ENCODE measurements around the gene ISLR2. TPM values are rescaled to one million over a fixed set of nuclear protein-coding genes. Genes with fewer than 3 reads are reported as not detected.

ISLR2 gene
- total RNA-seq, 1 experiment from 2014 or later: 8.9 TPM

GRCh38 chr15:74131628-74132413, 1.4 kb downstream of the ISLR2 start:
- no peak for DNase-seq (ENCODE audit: low spot score)
- Mint-ChIP-seq H3K4me1 (peaks cover 61% of the 10 kb centered on the region), H3K9me3 (no peaks in the 10 kb centered on the region), H3K27me3 (ENCODE audit: low read depth) (peaks cover 99% of the 10 kb centered on the region), H3K27ac (no peak overlapping the region), H3K36me3 (no peaks in the 10 kb centered on the region; the same call in 1 of the 2 replicates), H3K4me3 (peak overlapping the region; percentile 73)
- POLR2A ChIA-PET: interaction anchor here (1.3 kb wide), 1 partner anchor 44 kb away, joined by 3 read pairs; no protein-coding TSS in a partner anchor
- no peak for TF ChIP-seq ZNF671 (CRISPR knock-in tag; IDR thresholded peaks at IDR 0.05)
- no peak for TF ChIP-seq AR (CRISPR knock-in tag; IDR thresholded peaks at IDR 0.05)
- no peak for TF ChIP-seq RELA (CRISPR knock-in tag; IDR thresholded peaks at IDR 0.05; ENCODE audit: borderline replicate concordance)
- ATAC-seq: no peak
- CTCF ChIA-PET: interaction anchor here (0.6 to 4.1 kb wide), 8 partner anchors 9 to 401 kb away, joined by 3 to 52 read pairs (median 6); no protein-coding TSS in a partner anchor

- no peak for ATAC-seq
- Mint-ChIP-seq H3K27me3 (ENCODE audit: low read depth) (peaks cover 99% of the 10 kb centered on the region), H3K36me3 (no peaks in the 10 kb centered on the region; the same call in 1 of the 2 replicates), H3K4me1 (peaks cover 61% of the 10 kb centered on the region), H3K27ac (no peak overlapping the region), H3K9me3 (no peaks in the 10 kb centered on the region), H3K4me3 (peak overlapping the region; percentile 61)
- ChIA-PET CTCF (interaction anchor here (0.6 to 4.1 kb wide), 7 partner anchors 11 to 399 kb away, joined by 3 to 52 read pairs (median 6); no protein-coding TSS in a partner anchor), POLR2A (interaction anchor here (1.3 kb wide), 1 partner anchor 43 kb away, joined by 3 read pairs; no protein-coding TSS in a partner anchor)
- DNase-seq (ENCODE audit: low spot score): peak; percentile 64
- TF ChIP-seq STAT6 (CRISPR knock-in tag; conservative IDR thresholded peaks at IDR 0.05; ENCODE audit: low read depth): no peak
- TF ChIP-seq NR3C1 (CRISPR knock-in tag; conservative IDR thresholded peaks at IDR 0.05; ENCODE audit: low read depth): peak; percentile 84; the same call in 1 of the 2 replicates
- TF ChIP-seq USF2 (CRISPR knock-in tag; IDR thresholded peaks at IDR 0.05): 0 out of 2 replicates have a peak, but pooled peaks have one; percentile 4
- no peak for TF ChIP-seq ZNF232 (CRISPR knock-in tag; IDR thresholded peaks at IDR 0.05)
- TF ChIP-seq CREB1 (CRISPR knock-in tag; IDR thresholded peaks at IDR 0.05): peak; percentile 56; the same call in 1 of the 2 replicates
- TF ChIP-seq RELA (CRISPR knock-in tag; IDR thresholded peaks at IDR 0.05; ENCODE audit: borderline replicate concordance): peak; percentile 28; the same call in 1 of the 2 replicates
- TF ChIP-seq TCF7 (CRISPR knock-in tag; IDR thresholded peaks at IDR 0.05; ENCODE audit: low read depth): peak; percentile 11; the same call in 1 of the 2 replicates
- peak; percentile 70; the same call in 1 of the 2 replicates for TF ChIP-seq TP53 (CRISPR knock-in tag; IDR thresholded peaks at IDR 0.05)
- TF ChIP-seq HMGXB4 (CRISPR knock-in tag; IDR thresholded peaks at IDR 0.05): peak; percentile 67; the same call in 1 of the 2 replicates
- no peak for TF ChIP-seq ZNF416 (CRISPR knock-in tag; IDR thresholded peaks at IDR 0.05)
- TF ChIP-seq NFATC4 (CRISPR knock-in tag; IDR thresholded peaks at IDR 0.05): no peak
- no peak for TF ChIP-seq ZNF138 (CRISPR knock-in tag; conservative IDR thresholded peaks at IDR 0.05)
- TF ChIP-seq FOXK1 (CRISPR knock-in tag; IDR thresholded peaks at IDR 0.05): no peak
- TF ChIP-seq SMAD3 (CRISPR knock-in tag; IDR thresholded peaks at IDR 0.05; ENCODE audit: borderline replicate concordance): no peak
- TF ChIP-seq ZNF263 (CRISPR knock-in tag; IDR thresholded peaks at IDR 0.05; ENCODE audit: low read depth): 0 out of 2 replicates have a peak, but pooled peaks have one; percentile 1
- peak; percentile 83 for TF ChIP-seq ZNF281 (CRISPR knock-in tag; IDR thresholded peaks at IDR 0.05)
These were observed 2.6 kb downstream of the ISLR2 start for GRCh38 chr15:74132681-74133651.

All from WTC11 (cell line).